H1 (cell line): Measurements from ENCODE around the gene FAM228A. TPM values are rescaled to one million over a fixed set of nuclear protein-coding genes. Genes with fewer than 3 reads are reported as not detected.

Experiments used
- CTCF ChIA-PET: fragments of 300-600 bp; sonication (Branson Sonifier 250); formaldehyde crosslinking; loops from one replicate; lab custom pipeline; 2021; ENCODE audit not compliant: partially characterized antibody; lab: Charles Lee
- POLR2A ChIA-PET: fragments of 300-600 bp; sonication (Branson Sonifier 250); formaldehyde crosslinking; loops from one replicate; lab custom pipeline; 2021; ENCODE audit warnings: inconsistent platforms; ENCODE audit not compliant: partially characterized antibody; lab: Charles Lee
- DNase-seq, 2 experiments: peaks; one replicate each; pipeline versions ENCODE4 v3.0.0 to v3.0.0-alpha.2; 2010 to 2022; ENCODE audit warnings: low spot score in 2 of 2, low read depth in 1 of 2, mixed read lengths in 1 of 2
- FAIRE-seq: peaks from 2 replicates; lab custom pipeline; 2011; peaks lifted over from hg19 to GRCh38; lab: Jason Lieb, UNC
- H2AFZ ChIP-seq: 2 replicates; pipeline ENCODE4 v1.8.1; 2012; ENCODE audit warnings: low read length, inconsistent platforms
- H2AK5ac ChIP-seq: 2 replicates; pipeline ENCODE4 v1.6.1; 2013; ENCODE audit warnings: low read depth, low read length
- H2BK120ac ChIP-seq: replicated peaks from 2 replicates; pipeline ENCODE3; 2013; ENCODE audit warnings: low read depth, low read length, inconsistent platforms
- H2BK12ac ChIP-seq: 2 replicates; pipeline ENCODE4 v1.6.1; 2013; ENCODE audit warnings: low read depth, low read length
- H2BK15ac ChIP-seq: 2 replicates; pipeline ENCODE4 v1.6.1; 2013; ENCODE audit warnings: low read length
- H2BK20ac ChIP-seq: 2 replicates; pipeline ENCODE4 v1.6.1; 2013; ENCODE audit warnings: low read length
- H2BK5ac ChIP-seq: 2 replicates; pipeline ENCODE4 v1.6.1; 2013; ENCODE audit warnings: low read depth, low read length
- H3K14ac ChIP-seq: 2 replicates; pipeline ENCODE4 v1.6.1; 2013; ENCODE audit warnings: inconsistent platforms; ENCODE audit not compliant: insufficient read length
- H3K18ac ChIP-seq: 2 replicates; pipeline ENCODE4 v1.6.1; 2013; ENCODE audit warnings: low read length; ENCODE audit errors: extremely low read depth
- H3K23ac ChIP-seq: 2 replicates; pipeline ENCODE4 v1.6.1; 2013; ENCODE audit warnings: inconsistent platforms; ENCODE audit not compliant: insufficient read length
- H3K23me2 ChIP-seq: 2 replicates; pipeline ENCODE4 v1.6.1; 2013; ENCODE audit warnings: low read depth, low read length
- H3K27ac ChIP-seq: 2 replicates; pipeline ENCODE4 v1.6.1; 2011; ENCODE audit warnings: low read depth, low read length, inconsistent platforms
- H3K27me3 ChIP-seq, 4 experiments: replicated peaks in 1 of 4; 1 replicate in 1 of 4; 2 replicates in 3 of 4; pipeline versions ENCODE4 v1.6.1 to v1.8.1; 2011 to 2013; ENCODE audit warnings: low read length in 3 of 4, mild to moderate bottlenecking in 3 of 4, inconsistent platforms in 2 of 4, mixed read lengths in 2 of 4, moderate library complexity in 1 of 4; ENCODE audit not compliant: control insufficient read depth in 3 of 4, insufficient read depth in 3 of 4; ENCODE audit errors: extremely low read depth in 1 of 4
- H3K36me3 ChIP-seq, 4 experiments: 2 replicates each; pipeline versions ENCODE4 v1.6.1 to v1.8.1; 2011 to 2013; ENCODE audit warnings: mild to moderate bottlenecking in 4 of 4, low read length in 3 of 4, moderate library complexity in 2 of 4, control low read depth in 1 of 4, inconsistent platforms in 1 of 4; ENCODE audit not compliant: insufficient read depth in 4 of 4, control insufficient read depth in 2 of 4
- H3K4ac ChIP-seq: replicated peaks from 2 replicates; pipeline ENCODE3; 2013; ENCODE audit warnings: low read length, low read depth, mixed read lengths, inconsistent platforms; ENCODE audit not compliant: insufficient read length
- H3K4me1 ChIP-seq, 4 experiments: replicated peaks in 1 of 4; 1 replicate in 1 of 4; 2 replicates in 3 of 4; pipeline versions ENCODE4 v1.6.1 to v1.8.1; 2011 to 2013; ENCODE audit warnings: low read length in 3 of 4, inconsistent platforms in 2 of 4, mixed read lengths in 1 of 4; ENCODE audit not compliant: insufficient read depth in 4 of 4, control insufficient read depth in 3 of 4
- H3K4me2 ChIP-seq, 2 experiments: 2 replicates each; pipeline versions ENCODE4 v1.6.1 to v1.8.1; 2011 to 2013; ENCODE audit warnings: low read depth in 2 of 2, low read length in 2 of 2, control low read depth in 1 of 2, inconsistent platforms in 1 of 2, mild to moderate bottlenecking in 1 of 2; ENCODE audit not compliant: insufficient read depth in 1 of 2
- H3K4me3 ChIP-seq, 4 experiments: fragments of 200-600, 300-600 bp in 1 of 4; sonication (generic), shearing (Covaris generic), sonication (Bioruptor Twin) in 1 of 4; 2 replicates each; pipeline versions ENCODE4 v1.5.1 to v1.8.1; 2011 to 2016; ENCODE audit warnings: low read length in 4 of 4, low read depth in 3 of 4, control low read depth in 2 of 4, inconsistent platforms in 2 of 4, mild to moderate bottlenecking in 2 of 4, mixed read lengths in 1 of 4, moderate library complexity in 1 of 4; ENCODE audit not compliant: insufficient read depth in 2 of 4; ENCODE audit errors: extremely low read depth in 1 of 4
- H3K56ac ChIP-seq: replicated peaks from 2 replicates; pipeline ENCODE3; 2013; ENCODE audit warnings: low read depth, mild to moderate bottlenecking, mixed read lengths, low read length, inconsistent platforms; ENCODE audit not compliant: insufficient read length
- H3K79me1 ChIP-seq: 2 replicates; pipeline ENCODE4 v1.6.1; 2013; ENCODE audit warnings: low read depth, low read length, control low read depth
- H3K79me2 ChIP-seq, 2 experiments: 2 replicates each; pipeline versions ENCODE4 v1.6.1 to v1.8.1; 2012 to 2013; ENCODE audit warnings: low read length in 2 of 2, mild to moderate bottlenecking in 2 of 2, inconsistent platforms in 1 of 2; ENCODE audit not compliant: insufficient read depth in 2 of 2, control insufficient read depth in 1 of 2
- H3K9ac ChIP-seq, 4 experiments: replicated peaks in 1 of 4; 1 replicate in 1 of 4; 2 replicates in 3 of 4; pipeline versions ENCODE4 v1.6.1 to v1.8.1; 2011 to 2013; ENCODE audit warnings: low read depth in 3 of 4, low read length in 3 of 4, control low read depth in 2 of 4, mild to moderate bottlenecking in 2 of 4, moderate library complexity in 2 of 4, inconsistent platforms in 1 of 4; ENCODE audit errors: extremely low read depth in 1 of 4
- H3K9me3 ChIP-seq, 2 experiments: 2 replicates each; pipeline versions ENCODE4 v1.6.1 to v1.8.1; 2012 to 2013; ENCODE audit warnings: mild to moderate bottlenecking in 2 of 2, moderate library complexity in 2 of 2, control low read depth in 1 of 2, inconsistent platforms in 1 of 2, low read depth in 1 of 2, low read length in 1 of 2, mixed read lengths in 1 of 2; ENCODE audit not compliant: insufficient read depth in 2 of 2
- H4K20me1 ChIP-seq, 2 experiments: replicated peaks in 1 of 2; 2 replicates each; pipeline versions ENCODE3 to v1.8.1; 2011 to 2013; ENCODE audit warnings: inconsistent platforms in 2 of 2, low read length in 2 of 2, mild to moderate bottlenecking in 1 of 2; ENCODE audit not compliant: insufficient read depth in 2 of 2, control insufficient read depth in 1 of 2
- H4K5ac ChIP-seq: 2 replicates; pipeline ENCODE4 v1.6.1; 2013; ENCODE audit warnings: low read length, low read depth, mixed read lengths, inconsistent platforms; ENCODE audit not compliant: insufficient read length
- H4K8ac ChIP-seq: 2 replicates; pipeline ENCODE4 v1.8.0; 2013; ENCODE audit warnings: mild to moderate bottlenecking, moderate library complexity, low read length, inconsistent platforms; ENCODE audit not compliant: insufficient read depth; ENCODE audit errors: extremely low read depth
- H4K91ac ChIP-seq: replicated peaks from 2 replicates; pipeline ENCODE3; 2013; ENCODE audit warnings: low read length, mixed read lengths, inconsistent platforms; ENCODE audit not compliant: insufficient read length
- BRCA1 ChIP-seq: IDR thresholded peaks from 2 replicates; pipeline ENCODE4 v1.6.1; 2012; ENCODE audit warnings: low read depth, low read length, improper control_type of control experiment
- CBX5 ChIP-seq: fragments of 300-800, 300-1000 bp; sonication (generic); IDR thresholded peaks from 2 replicates; pipeline ENCODE4 v1.7.1; 2016; ENCODE audit warnings: antibody characterized with exemption, low read length, low read depth
- CBX8 ChIP-seq: fragments of 300-800, 300-1000 bp; sonication (generic); IDR thresholded peaks from 2 replicates; pipeline ENCODE4 v1.7.1; 2016; ENCODE audit warnings: low read depth, low read length, borderline replicate concordance
- CREB1 ChIP-seq: IDR thresholded peaks from 2 replicates; pipeline ENCODE4 v1.6.1; 2012; ENCODE audit warnings: inconsistent platforms
- KDM1A ChIP-seq: fragments of 200-600, 300-600 bp; sonication (generic); IDR thresholded peaks from 2 replicates; pipeline ENCODE4 v1.7.1; 2016; ENCODE audit warnings: mild to moderate bottlenecking, low read length, borderline replicate concordance
- MAFK ChIP-seq: IDR thresholded peaks from 2 replicates; pipeline ENCODE4 v1.6.1; 2012; ENCODE audit warnings: low read depth, mild to moderate bottlenecking, improper control_type of control experiment, low read length
- NRF1 ChIP-seq: IDR thresholded peaks from 2 replicates; pipeline ENCODE4 v1.6.1; 2011; ENCODE audit warnings: mild to moderate bottlenecking, low read depth, low read length, improper control_type of control experiment
- POLR2A ChIP-seq, 2 experiments: IDR thresholded peaks; 1 replicate in 1 of 2; 2 replicates in 1 of 2; pipeline ENCODE4 v1.6.1; 2011; ENCODE audit warnings: low read depth in 2 of 2, low read length in 2 of 2, mild to moderate bottlenecking in 2 of 2; ENCODE audit errors: control extremely low read depth in 1 of 2
- RAD21 ChIP-seq, 2 experiments: IDR thresholded peaks in 1 of 2; conservative IDR thresholded peaks in 1 of 2; 2 replicates each; pipeline ENCODE4 v1.6.1; 2011; ENCODE audit warnings: low read depth in 2 of 2, low read length in 2 of 2, improper control_type of control experiment in 1 of 2, inconsistent platforms in 1 of 2, mild to moderate bottlenecking in 1 of 2, moderate library complexity in 1 of 2
- SIX5 ChIP-seq: IDR thresholded peaks from 2 replicates; pipeline ENCODE4 v1.6.1; 2011; ENCODE audit warnings: mild to moderate bottlenecking, low read depth, low read length
- SP1 ChIP-seq: IDR thresholded peaks from 2 replicates; pipeline ENCODE4 v1.6.1; 2011; ENCODE audit warnings: low read depth, low read length
- SP2 ChIP-seq: IDR thresholded peaks from 2 replicates; pipeline ENCODE4 v1.6.1; 2012; ENCODE audit warnings: mild to moderate bottlenecking, low read length, inconsistent platforms
- SUZ12 ChIP-seq: fragments of 200-600 bp; sonication (generic); IDR thresholded peaks from 2 replicates; pipeline ENCODE4 v1.6.1; 2012; ENCODE audit warnings: mild to moderate bottlenecking, inconsistent platforms, low read length, moderate library complexity, mixed read lengths
- TAF7 ChIP-seq: optimal IDR thresholded peaks from 2 replicates; pipeline ENCODE3; 2011; ENCODE audit warnings: low read depth, mild to moderate bottlenecking, inconsistent platforms, low read length, moderate library complexity, borderline replicate concordance
- WGBS, 2 experiments: shearing (Covaris generic) in 1 of 2; methylation state at CpG; one replicate each; pipeline versions ENCODE4 v1.1.6 to v1.1.7; 2013 to 2015; ENCODE audit warnings: low lambda C conversion rate in 2 of 2, mixed read lengths in 2 of 2, inconsistent platforms in 1 of 2, low coverage in 1 of 2, missing lambda C conversion rate in 1 of 2; ENCODE audit not compliant: insufficient replicate concordance in 2 of 2, insufficient coverage in 1 of 2, insufficient read length in 1 of 2; ENCODE audit errors: extremely low coverage in 1 of 2, missing lambda C conversion rate in 1 of 2; 5-methylcytosine and 5-hydroxymethylcytosine counted together
- polyA plus RNA-seq, 7 experiments: library from polyadenylated mRNA; depleted of rRNA in 3 of 7; stranded (reverse) in 5 of 7; unstranded in 2 of 7; fragments of >200 nt in 5 of 7; fragments of 200-250 nt in 2 of 7; gene quantifications; 1 replicate in 5 of 7; 2 replicates in 1 of 7; 4 replicates in 1 of 7; pipeline versions ENCODE4 v1.2.1 to v1.2.3, GENCODE V29; 2011 to 2013; ENCODE audit warnings: missing spikeins in 2 of 7, mixed read lengths in 2 of 7
- total RNA-seq: library from RNA; stranded (reverse); fragmentation: NEBNext Ultra II Directional; extraction: Animal tissue kit (Norgen Biotek cat#: 25700); gene quantifications from 2 replicates; pipeline ENCODE4 v1.2.1, GENCODE V29; 2021

FAM228A gene
- total and polyA plus RNA-seq, 2 of the 8 experiments (the other 6 are each of a cell fraction or from before 2014, with no cell fraction given) = not detected

DNA sequence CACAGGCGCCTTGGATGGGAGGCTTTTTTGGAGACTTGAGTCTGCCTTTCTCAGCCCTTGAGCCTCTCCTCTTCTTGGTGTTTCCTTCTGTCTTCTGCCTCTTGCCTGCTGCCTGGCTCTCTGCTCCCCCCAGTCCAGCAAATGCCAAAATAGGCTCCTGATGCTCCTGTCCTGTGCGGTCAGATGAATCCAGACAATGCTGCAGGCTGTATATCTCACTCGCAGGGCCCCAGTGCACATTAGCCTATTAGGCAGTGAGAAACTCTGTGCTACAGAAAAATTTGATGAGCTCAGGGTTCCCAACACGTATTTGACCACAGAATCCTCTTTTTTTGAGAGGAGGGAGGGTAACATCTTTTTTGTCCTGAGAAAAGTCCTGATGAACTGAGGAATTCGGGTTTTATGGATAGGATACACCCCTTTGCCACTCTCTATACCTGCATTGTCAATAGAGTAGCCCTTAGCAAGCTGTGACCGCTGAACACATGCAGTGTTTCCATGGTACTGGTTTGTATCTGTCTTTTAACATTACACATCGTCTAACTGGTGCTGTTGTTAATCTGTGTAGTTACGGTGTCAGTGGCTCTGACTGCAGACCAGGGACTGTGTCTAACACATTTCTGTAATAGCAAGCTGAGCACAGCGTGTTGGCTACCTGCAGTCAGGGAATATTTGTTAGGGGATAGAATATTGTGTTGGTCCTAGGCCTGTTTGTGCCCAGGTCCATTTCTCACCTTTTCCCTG is 50.8 kb downstream of the FAM228A start:
- no peak overlapping the region for H2BK20ac ChIP-seq
- H4K20me1 ChIP-seq = peaks cover 0 to 2% of the 10 kb centered on the region in 2 experiments
- no peak overlapping the region for H3K4ac ChIP-seq
- H4K5ac ChIP-seq = no peak overlapping the region
- H3K79me2 ChIP-seq = no peaks in the 10 kb centered on the region
- no peak overlapping the region for H3K4me2 ChIP-seq
- H4K8ac ChIP-seq = no peak overlapping the region
- H3K9me3 ChIP-seq = no peaks in the 10 kb centered on the region
- no peaks in the 10 kb centered on the region for H3K4me1 ChIP-seq
- no peak overlapping the region for H4K91ac ChIP-seq
- H2BK120ac ChIP-seq = no peak overlapping the region
- ChIA-PET CTCF (interaction anchor here (0.5 to 2.1 kb wide), 5 partner anchors 22 to 476 kb away, joined by 3 to 7 read pairs (median 3); no protein-coding TSS in a partner anchor), POLR2A (no interaction called here)
- H3K23ac ChIP-seq = no peak overlapping the region
- H2AFZ ChIP-seq = no peak overlapping the region
- no peak overlapping the region for H2AK5ac ChIP-seq
- H3K27ac ChIP-seq = no peak overlapping the region
- no peak overlapping the region for H3K18ac ChIP-seq
- no peak overlapping the region for H2BK12ac ChIP-seq
- H2BK5ac ChIP-seq = no peak overlapping the region
- no peaks in the 10 kb centered on the region for H3K23me2 ChIP-seq
- H3K79me1 ChIP-seq = no peaks in the 10 kb centered on the region
- WGBS, 2 experiments = 84% methylated on average over 9 of the region's 9 CpGs; no CpG with 5 or more reads in 1 of the 2 experiments
- no peak overlapping the region for H3K4me3 ChIP-seq
- DNase-seq (no peak), FAIRE-seq (no peak)
- H2BK15ac ChIP-seq = no peak overlapping the region
- no peak overlapping the region for H3K9ac ChIP-seq
- H3K14ac ChIP-seq = no peak overlapping the region
- no peak overlapping the region for H3K56ac ChIP-seq
- no peaks in the 10 kb centered on the region for H3K27me3 ChIP-seq
- no peaks in the 10 kb centered on the region for H3K36me3 ChIP-seq
- TF ChIP-seq POLR2A (IDR thresholded peaks at IDR 0.05; ENCODE audit: control extremely low read depth in 1 of 2, low read depth in 2 of 2, low read length in 2 of 2) (no peak), SIX5 (no peak), CBX8 (no peak), SUZ12 (no peak), RAD21 (IDR thresholded peaks at IDR 0.05 in 1 of 2, conservative IDR thresholded peaks at IDR 0.05 in 1 of 2; ENCODE audit: low read depth in 2 of 2, low read length in 2 of 2) (no peak), SP1 (no peak), BRCA1 (no peak), KDM1A (no peak), CBX5 (no peak), SP2 (no peak), NRF1 (no peak), TAF7 (no peak), MAFK (no peak), CREB1 (no peak)
